ENCODE measurements around the gene FYN.

The FYN gene

GRCh38 chr6:111725446-111726112 is 147.7 kb downstream of the FYN start:
- Mint-ChIP-seq H3K9me3 (no peaks in the 10 kb centered on the region), H3K4me1 (ENCODE audit: low read depth) (peaks cover 92% of the 10 kb centered on the region), H3K27ac (peak overlapping the region; percentile 89), H3K4me3 (peak overlapping the region; percentile 4), H3K27me3 (no peaks in the 10 kb centered on the region), H3K36me3 (ENCODE audit: low read depth) (peaks cover 95% of the 10 kb centered on the region)
- no peak for DNase-seq

- Mint-ChIP-seq H3K9me3 (no peaks in the 10 kb centered on the region), H3K36me3 (ENCODE audit: low read depth) (peaks cover 95% of the 10 kb centered on the region), H3K4me1 (ENCODE audit: low read depth) (peaks cover 92% of the 10 kb centered on the region), H3K27me3 (no peaks in the 10 kb centered on the region), H3K4me3 (peak overlapping the region; percentile 13), H3K27ac (peak overlapping the region; percentile 89)
- DNase-seq, result no peak
Measured at GRCh38 chr6:111724505-111724904, 148.7 kb downstream of the FYN start.

- Mint-ChIP-seq H3K36me3 (ENCODE audit: low read depth) (peaks cover 95% of the 10 kb centered on the region), H3K27me3 (no peaks in the 10 kb centered on the region), H3K4me1 (ENCODE audit: low read depth) (peaks cover 93% of the 10 kb centered on the region), H3K27ac (peak overlapping the region; percentile 89), H3K4me3 (no peak overlapping the region), H3K9me3 (no peaks in the 10 kb centered on the region)
- no peak for DNase-seq
Measured at GRCh38 chr6:111724039-111724438, 149.2 kb downstream of the FYN start.

GRCh38 chr6:111723412-111723970 is 149.8 kb downstream of the FYN start:
- Mint-ChIP-seq H3K36me3 (ENCODE audit: low read depth) (peaks cover 95% of the 10 kb centered on the region), H3K9me3 (no peaks in the 10 kb centered on the region), H3K4me3 (no peak overlapping the region), H3K4me1 (ENCODE audit: low read depth) (peaks cover 97% of the 10 kb centered on the region), H3K27me3 (no peaks in the 10 kb centered on the region), H3K27ac (peak overlapping the region; percentile 89)
- no peak for DNase-seq

- H3K4me1 Mint-ChIP-seq (ENCODE audit: low read depth), result peaks cover 97% of the 10 kb centered on the region
- H3K27me3 Mint-ChIP-seq, result no peaks in the 10 kb centered on the region
- H3K36me3 Mint-ChIP-seq (ENCODE audit: low read depth), result peaks cover 95% of the 10 kb centered on the region
- peak overlapping the region; percentile 85 for H3K27ac Mint-ChIP-seq
- no peak for DNase-seq
- H3K9me3 Mint-ChIP-seq, result no peaks in the 10 kb centered on the region
- no peak overlapping the region for H3K4me3 Mint-ChIP-seq
Measured at GRCh38 chr6:111722179-111722731, 151.0 kb downstream of the FYN start.

GRCh38 chr6:111721753-111722154 is 151.5 kb downstream of the FYN start:
- Mint-ChIP-seq H3K27ac (peak overlapping the region; percentile 85), H3K4me1 (ENCODE audit: low read depth) (peaks cover 97% of the 10 kb centered on the region), H3K36me3 (ENCODE audit: low read depth) (peaks cover 95% of the 10 kb centered on the region), H3K27me3 (no peaks in the 10 kb centered on the region), H3K4me3 (no peak overlapping the region), H3K9me3 (no peaks in the 10 kb centered on the region)
- no peak for DNase-seq

GRCh38 chr6:111720931-111721496 is 152.2 kb downstream of the FYN start:
- peaks cover 94% of the 10 kb centered on the region for H3K4me1 Mint-ChIP-seq (ENCODE audit: low read depth)
- DNase-seq, result no peak
- no peak overlapping the region for H3K4me3 Mint-ChIP-seq
- no peaks in the 10 kb centered on the region for H3K27me3 Mint-ChIP-seq
- peaks cover 94% of the 10 kb centered on the region for H3K36me3 Mint-ChIP-seq (ENCODE audit: low read depth)
- peak overlapping the region; percentile 85 for H3K27ac Mint-ChIP-seq
- no peaks in the 10 kb centered on the region for H3K9me3 Mint-ChIP-seq

GRCh38 chr6:111718990-111719389 is 154.3 kb downstream of the FYN start:
- no peak for DNase-seq
- H3K27me3 Mint-ChIP-seq, result no peaks in the 10 kb centered on the region
- H3K4me1 Mint-ChIP-seq (ENCODE audit: low read depth), result peaks cover 93% of the 10 kb centered on the region
- no peaks in the 10 kb centered on the region for H3K9me3 Mint-ChIP-seq
- H3K27ac Mint-ChIP-seq, result peak overlapping the region; percentile 85
- peaks cover 96% of the 10 kb centered on the region for H3K36me3 Mint-ChIP-seq (ENCODE audit: low read depth)
- no peak overlapping the region for H3K4me3 Mint-ChIP-seq

GRCh38 chr6:111718326-111718725 is 154.9 kb downstream of the FYN start:
- Mint-ChIP-seq H3K9me3 (no peaks in the 10 kb centered on the region), H3K4me3 (no peak overlapping the region), H3K27ac (peak overlapping the region; percentile 85), H3K4me1 (ENCODE audit: low read depth) (peaks cover 93% of the 10 kb centered on the region), H3K36me3 (ENCODE audit: low read depth) (peaks cover 96% of the 10 kb centered on the region), H3K27me3 (no peaks in the 10 kb centered on the region)
- DNase-seq, result no peak

GRCh38 chr6:111717621-111718020 is 155.6 kb downstream of the FYN start:
- no peak overlapping the region for H3K4me3 Mint-ChIP-seq
- peaks cover 99% of the 10 kb centered on the region for H3K36me3 Mint-ChIP-seq (ENCODE audit: low read depth)
- peaks cover 96% of the 10 kb centered on the region for H3K4me1 Mint-ChIP-seq (ENCODE audit: low read depth)
- H3K27ac Mint-ChIP-seq, result peak overlapping the region; percentile 85
- no peak for DNase-seq
- H3K27me3 Mint-ChIP-seq, result no peaks in the 10 kb centered on the region
- H3K9me3 Mint-ChIP-seq, result no peaks in the 10 kb centered on the region

GRCh38 chr6:111716325-111716724 is 156.9 kb downstream of the FYN start:
- Mint-ChIP-seq H3K27ac (peak overlapping the region; percentile 85), H3K4me3 (no peak overlapping the region), H3K27me3 (no peaks in the 10 kb centered on the region), H3K4me1 (ENCODE audit: low read depth) (peaks cover 96% of the 10 kb centered on the region), H3K36me3 (ENCODE audit: low read depth) (peaks cover 99% of the 10 kb centered on the region), H3K9me3 (no peaks in the 10 kb centered on the region)
- DNase-seq, result no peak

GRCh38 chr6:111715321-111715720 is 157.9 kb downstream of the FYN start:
- H3K27me3 Mint-ChIP-seq, result no peaks in the 10 kb centered on the region
- H3K9me3 Mint-ChIP-seq, result no peaks in the 10 kb centered on the region
- no peak overlapping the region for H3K4me3 Mint-ChIP-seq
- H3K4me1 Mint-ChIP-seq (ENCODE audit: low read depth), result peaks cover 96% of the 10 kb centered on the region
- peak overlapping the region; percentile 94 for H3K27ac Mint-ChIP-seq
- peaks cover 99% of the 10 kb centered on the region for H3K36me3 Mint-ChIP-seq (ENCODE audit: low read depth)
- DNase-seq, result no peak

GRCh38 chr6:111714416-111715270 is 158.6 kb downstream of the FYN start:
- Mint-ChIP-seq H3K36me3 (ENCODE audit: low read depth) (peaks cover 99% of the 10 kb centered on the region), H3K9me3 (no peaks in the 10 kb centered on the region), H3K4me3 (peak overlapping the region; percentile 21), H3K27me3 (no peaks in the 10 kb centered on the region), H3K27ac (peak overlapping the region; percentile 94), H3K4me1 (ENCODE audit: low read depth) (peaks cover 96% of the 10 kb centered on the region)
- no peak for DNase-seq

- no peak for DNase-seq
- H3K4me3 Mint-ChIP-seq, result no peak overlapping the region
- peaks cover 99% of the 10 kb centered on the region for H3K36me3 Mint-ChIP-seq (ENCODE audit: low read depth)
- H3K27me3 Mint-ChIP-seq, result no peaks in the 10 kb centered on the region
- peak overlapping the region; percentile 94 for H3K27ac Mint-ChIP-seq
- peaks cover 90% of the 10 kb centered on the region for H3K4me1 Mint-ChIP-seq (ENCODE audit: low read depth)
- no peaks in the 10 kb centered on the region for H3K9me3 Mint-ChIP-seq
Measured at GRCh38 chr6:111713811-111714210, 159.4 kb downstream of the FYN start.
